ENCODE measurements around the gene SPEG. TPM values are rescaled to one million over a fixed set of nuclear protein-coding genes. Genes with fewer than 3 reads are reported as not detected.

The SPEG gene
- total RNA-seq, 3 donors from 2014 or later (not counting 1 experiment from before 2014, with no cell fraction given): 0.35 to 1.5 (median 1.2) TPM

DNA sequence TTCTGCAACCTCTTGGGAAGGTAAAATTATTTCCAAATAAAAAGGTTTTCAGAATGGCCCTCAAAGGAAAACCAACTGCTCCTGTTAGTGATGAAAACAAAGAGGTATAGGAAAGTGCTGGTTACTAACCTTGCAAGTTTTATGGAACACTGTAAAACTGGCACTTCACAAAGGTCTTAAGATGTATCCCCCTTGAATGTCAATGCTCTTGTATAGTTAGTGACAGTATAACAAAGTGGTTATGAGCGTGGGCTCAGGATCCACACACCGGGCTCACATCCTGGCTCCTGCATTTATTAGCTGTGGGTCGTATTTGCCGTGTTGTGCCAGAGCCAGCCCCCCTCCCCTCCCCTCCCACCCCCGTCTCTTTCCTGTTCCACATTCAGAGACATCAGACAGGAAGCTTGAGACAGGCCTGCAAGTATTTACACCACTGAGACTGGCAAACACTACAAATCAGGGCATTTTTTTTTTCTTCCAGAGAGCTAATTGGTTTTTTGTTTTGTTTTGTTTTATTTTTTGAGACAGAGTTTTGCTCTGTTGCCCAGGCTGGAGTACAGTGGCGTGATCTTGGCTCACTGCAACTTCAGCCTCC is 37.7 kb upstream of the SPEG start:
- Histone ChIP-seq H3K4me3 (ENCODE audit: low read length) (no peak overlapping the region), H3K27me3 (ENCODE audit: control insufficient read depth, insufficient read depth, low read length) (no peaks in the 10 kb centered on the region), H3K36me3 (ENCODE audit: control insufficient read depth, insufficient read depth, low read length) (no peaks in the 10 kb centered on the region), H3K4me1 (ENCODE audit: control insufficient read depth, insufficient read depth, low read length) (no peaks in the 10 kb centered on the region), H3K9me3 (ENCODE audit: control insufficient read depth, insufficient read depth, low read length) (no peaks in the 10 kb centered on the region), H3K27ac (ENCODE audit: low read length) (no peak overlapping the region)
- DNase-seq (peak in 1 of 2 donors; percentile 41), ATAC-seq (no peak)
- intact Hi-C loops (cut with micrococcal nuclease): no loop called here
- Mint-ChIP-seq H3K4me1 (no peaks in the 10 kb centered on the region), H3K27ac (no peak overlapping the region), H3K27me3 (ENCODE audit: low read depth in 2 of 2) (peaks cover 11 to 14% of the 10 kb centered on the region in 2 donors), H3K9me3 (no peaks in the 10 kb centered on the region), H3K36me3 (no peaks in the 10 kb centered on the region), H3K4me3 (no peak overlapping the region)
- TF ChIP-seq, protein P1, sequence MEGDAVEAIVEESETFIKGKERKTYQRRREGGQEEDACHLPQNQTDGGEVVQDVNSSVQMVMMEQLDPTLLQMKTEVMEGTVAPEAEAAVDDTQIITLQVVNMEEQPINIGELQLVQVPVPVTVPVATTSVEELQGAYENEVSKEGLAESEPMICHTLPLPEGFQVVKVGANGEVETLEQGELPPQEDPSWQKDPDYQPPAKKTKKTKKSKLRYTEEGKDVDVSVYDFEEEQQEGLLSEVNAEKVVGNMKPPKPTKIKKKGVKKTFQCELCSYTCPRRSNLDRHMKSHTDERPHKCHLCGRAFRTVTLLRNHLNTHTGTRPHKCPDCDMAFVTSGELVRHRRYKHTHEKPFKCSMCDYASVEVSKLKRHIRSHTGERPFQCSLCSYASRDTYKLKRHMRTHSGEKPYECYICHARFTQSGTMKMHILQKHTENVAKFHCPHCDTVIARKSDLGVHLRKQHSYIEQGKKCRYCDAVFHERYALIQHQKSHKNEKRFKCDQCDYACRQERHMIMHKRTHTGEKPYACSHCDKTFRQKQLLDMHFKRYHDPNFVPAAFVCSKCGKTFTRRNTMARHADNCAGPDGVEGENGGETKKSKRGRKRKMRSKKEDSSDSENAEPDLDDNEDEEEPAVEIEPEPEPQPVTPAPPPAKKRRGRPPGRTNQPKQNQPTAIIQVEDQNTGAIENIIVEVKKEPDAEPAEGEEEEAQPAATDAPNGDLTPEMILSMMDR (IDR thresholded peaks at IDR 0.05): no peak
- 46% methylated on average over 5 of the region's 6 CpGs for WGBS (ENCODE audit: insufficient coverage)

DNA sequence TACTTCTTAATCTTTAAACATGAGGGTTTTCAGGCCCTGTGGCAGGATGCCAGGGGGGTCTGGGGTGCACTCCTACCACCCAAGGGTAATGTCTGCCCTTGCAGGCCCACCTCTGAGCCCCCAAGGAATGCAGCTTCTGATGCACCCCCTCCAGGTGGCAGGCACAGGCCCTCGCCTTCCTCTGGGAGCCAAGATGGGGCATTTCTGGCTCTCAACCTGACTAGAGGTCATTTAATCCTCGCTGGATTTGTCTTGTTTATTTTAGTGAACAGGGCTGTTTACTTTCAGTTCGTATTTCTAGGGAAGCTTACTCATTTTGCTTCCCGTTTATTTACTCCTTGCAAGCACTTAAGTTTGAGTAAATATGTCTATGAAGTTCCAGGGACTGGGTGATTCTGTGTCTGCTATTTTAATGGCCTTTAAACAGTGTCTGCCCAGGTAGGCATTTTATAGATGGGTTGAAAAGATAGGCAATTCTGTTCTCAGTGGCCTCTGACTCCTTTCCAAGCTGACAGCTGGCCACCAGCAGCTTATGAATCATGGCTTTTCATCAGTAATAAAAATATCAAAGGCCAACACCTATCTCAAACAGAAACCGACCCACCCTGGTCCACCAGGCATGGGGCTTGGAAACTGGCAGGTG is 35.8 kb upstream of the SPEG start:
- Mint-ChIP-seq H3K36me3 (no peaks in the 10 kb centered on the region), H3K4me1 (peaks cover 0 to 11% of the 10 kb centered on the region in 2 donors), H3K4me3 (no peak overlapping the region), H3K27ac (no peak overlapping the region), H3K27me3 (ENCODE audit: low read depth in 2 of 2) (peaks cover 11 to 28% of the 10 kb centered on the region in 2 donors), H3K9me3 (no peaks in the 10 kb centered on the region)
- Histone ChIP-seq H3K27ac (ENCODE audit: low read length) (no peak overlapping the region), H3K36me3 (ENCODE audit: control insufficient read depth, insufficient read depth, low read length) (no peaks in the 10 kb centered on the region), H3K9me3 (ENCODE audit: control insufficient read depth, insufficient read depth, low read length) (no peaks in the 10 kb centered on the region), H3K27me3 (ENCODE audit: control insufficient read depth, insufficient read depth, low read length) (no peaks in the 10 kb centered on the region), H3K4me3 (ENCODE audit: low read length) (no peak overlapping the region), H3K4me1 (ENCODE audit: control insufficient read depth, insufficient read depth, low read length) (no peaks in the 10 kb centered on the region)
- intact Hi-C loops (cut with micrococcal nuclease): no loop called here
- WGBS (ENCODE audit: insufficient coverage): 77% methylated on average over 4 of the region's 5 CpGs
- TF ChIP-seq, protein P1 (IDR thresholded peaks at IDR 0.05): no peak
- ATAC-seq (no peak), DNase-seq (no peak)

DNA sequence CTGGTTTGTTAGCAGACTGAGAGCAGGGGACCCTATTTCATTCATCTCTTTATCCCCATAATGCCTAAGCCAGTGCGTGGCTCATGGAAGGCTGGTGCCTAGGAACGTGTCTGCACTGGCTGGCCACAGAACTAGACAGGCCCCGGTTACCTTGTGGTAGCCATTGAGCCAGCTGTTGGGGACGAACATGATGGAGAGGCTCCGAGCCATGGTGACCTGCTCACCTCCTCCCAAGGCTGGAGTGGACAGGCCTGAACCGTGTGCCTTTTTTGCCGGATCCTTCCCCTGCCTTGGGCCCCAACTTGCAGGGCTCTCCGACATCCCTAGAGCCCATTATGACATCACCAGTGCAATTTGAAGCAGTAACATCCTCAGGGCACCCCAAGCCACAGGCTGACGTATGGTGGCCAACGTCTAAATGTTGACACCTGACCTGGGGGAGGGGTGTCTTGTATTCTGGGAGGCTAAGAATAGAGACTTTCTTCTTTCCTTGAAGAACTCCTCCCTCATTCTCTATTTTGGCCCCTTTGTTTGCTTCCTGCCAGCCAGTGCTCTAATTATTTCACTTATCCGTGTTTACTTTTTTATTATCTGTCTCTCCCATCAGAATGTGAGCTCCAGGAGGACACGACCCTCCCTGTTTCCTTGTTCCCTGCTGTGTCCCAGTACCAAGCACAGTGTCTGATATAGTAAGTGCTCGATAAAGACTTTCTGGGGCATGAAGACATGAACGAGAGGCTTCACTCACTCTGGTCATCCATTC is 34.7 kb upstream of the SPEG start:
- intact Hi-C loops (cut with micrococcal nuclease): loop anchor here (5.0 kb wide), 1 partner anchor 242 kb away; no protein-coding TSS in a partner anchor
- no peaks in the 10 kb centered on the region for H3K4me1 ChIP-seq (ENCODE audit: control insufficient read depth, insufficient read depth, low read length)
- H3K36me3 Mint-ChIP-seq: no peaks in the 10 kb centered on the region
- H3K27me3 Mint-ChIP-seq (ENCODE audit: low read depth in 2 of 2): peaks cover 14 to 21% of the 10 kb centered on the region in 2 donors
- no peaks in the 10 kb centered on the region for H3K27me3 ChIP-seq (ENCODE audit: control insufficient read depth, insufficient read depth, low read length)
- H3K4me3 Mint-ChIP-seq: no peak overlapping the region
- TF ChIP-seq, protein P1 (IDR thresholded peaks at IDR 0.05): no peak
- no peak overlapping the region for H3K4me3 ChIP-seq (ENCODE audit: low read length)
- WGBS (ENCODE audit: insufficient coverage): 80% methylated on average over 12 of the region's 14 CpGs
- no peak overlapping the region for H3K27ac ChIP-seq (ENCODE audit: low read length)
- H3K9me3 ChIP-seq (ENCODE audit: control insufficient read depth, insufficient read depth, low read length): no peaks in the 10 kb centered on the region
- H3K9me3 Mint-ChIP-seq: no peaks in the 10 kb centered on the region
- no peak for ATAC-seq
- H3K27ac Mint-ChIP-seq: no peak overlapping the region
- peaks cover 0 to 11% of the 10 kb centered on the region in 2 donors for H3K4me1 Mint-ChIP-seq
- no peak for DNase-seq
- H3K36me3 ChIP-seq (ENCODE audit: control insufficient read depth, insufficient read depth, low read length): no peaks in the 10 kb centered on the region
